ENCODE measurements around the gene PRKG1. TPM values are rescaled to one million over a fixed set of nuclear protein-coding genes. Genes with fewer than 3 reads are reported as not detected.

Gene PRKG1
- polyA plus RNA-seq, 4 donors = 12.7 to 21.2 (median 15.0) TPM

DNA sequence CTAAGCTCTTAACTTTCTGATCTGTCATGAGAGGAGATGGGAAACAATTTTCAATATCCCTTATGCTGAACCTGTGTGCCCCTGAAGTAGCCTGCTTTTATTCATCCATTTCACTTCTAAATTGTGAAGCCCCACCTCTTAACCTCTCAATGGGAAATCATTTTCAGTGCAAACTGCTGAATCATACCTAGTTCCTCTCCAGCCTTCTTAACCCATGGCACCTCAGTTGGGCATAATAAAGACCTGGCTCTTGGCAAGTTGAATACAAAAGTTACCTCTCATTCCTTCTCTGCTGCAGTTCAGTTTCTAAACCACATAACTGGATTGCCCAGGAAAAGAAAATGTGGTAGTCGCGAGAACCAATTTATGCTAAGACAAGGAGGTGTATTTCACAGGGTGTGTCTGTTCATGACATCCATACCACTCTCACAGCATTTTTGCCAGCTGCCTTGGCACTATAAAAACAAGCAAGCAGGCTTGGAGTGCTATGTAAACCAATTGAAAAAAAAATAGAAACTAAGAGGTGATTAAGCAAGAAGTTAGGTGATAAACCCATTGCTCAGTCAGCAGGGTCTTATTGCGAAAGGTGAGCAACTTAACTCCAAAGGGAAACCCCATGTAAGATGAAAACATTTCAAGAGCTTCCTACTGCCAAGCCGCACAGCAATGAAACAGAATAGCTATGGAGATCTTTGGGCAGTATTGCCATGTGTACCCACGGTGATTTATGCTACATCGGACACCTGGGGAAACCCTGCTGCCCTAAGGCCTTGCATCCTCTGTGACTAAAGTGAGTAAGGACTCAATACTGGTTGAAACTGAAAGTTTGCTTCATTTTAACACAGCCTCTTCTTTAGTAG, 1182.8 kb downstream of the PRKG1 start:
- DNase-seq (ENCODE audit: low read depth in 4 of 4, low spot score in 3 of 4) = no peak

DNA sequence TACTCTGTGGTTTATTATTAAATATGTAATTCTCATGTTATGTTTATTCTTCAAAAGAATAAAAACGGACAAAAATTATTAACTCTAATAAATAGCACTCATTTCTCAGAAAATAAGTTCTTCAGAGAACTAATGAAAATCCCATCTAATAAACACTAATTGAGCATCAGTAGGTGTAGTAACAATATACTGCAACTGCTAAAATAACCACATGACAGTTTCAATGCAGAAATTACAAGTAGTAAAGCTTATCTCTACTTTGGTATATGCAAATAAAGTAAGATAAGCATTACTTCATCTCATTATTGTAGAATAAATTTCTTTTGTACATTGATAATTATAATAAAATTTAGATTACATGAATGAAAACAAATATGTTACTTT, 1183.4 kb downstream of the PRKG1 start:
- DNase-seq (ENCODE audit: low read depth in 4 of 4, low spot score in 3 of 4) = no peak

DNA sequence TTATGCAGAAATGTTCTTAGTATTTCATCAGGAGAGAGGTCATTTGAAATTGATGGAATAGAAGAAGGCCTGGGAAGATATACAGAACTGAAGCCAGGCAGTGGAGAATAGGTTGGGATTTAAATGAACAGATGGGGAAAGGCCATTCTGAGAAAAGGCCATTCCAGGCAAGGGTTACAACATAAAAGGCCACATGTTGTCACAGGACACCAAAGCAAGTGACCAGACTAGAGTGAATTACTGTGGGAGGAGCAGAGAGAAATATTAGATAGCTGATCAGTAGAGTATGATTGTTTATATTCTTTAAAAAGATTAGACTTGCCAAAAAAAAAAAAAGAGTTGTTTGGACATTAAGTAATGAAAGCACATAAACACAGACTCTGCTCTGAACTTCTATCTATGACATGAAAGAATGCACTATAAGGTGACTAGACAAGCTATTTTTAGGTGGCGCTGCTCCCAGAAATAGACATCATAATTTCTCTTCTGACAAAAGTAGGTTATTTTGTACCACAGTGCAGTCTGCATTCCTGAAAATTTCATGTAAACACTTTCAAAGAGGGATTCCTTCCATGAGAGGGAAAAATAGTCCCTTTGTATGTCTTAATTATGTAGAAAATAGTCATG, 1184.6 kb downstream of the PRKG1 start:
- DNase-seq (ENCODE audit: low read depth in 4 of 4, low spot score in 3 of 4) = no peak

GRCh38 chr10:52259426-52259812, 1185.1 kb downstream of the PRKG1 start:
- no peak for DNase-seq (ENCODE audit: low read depth in 4 of 4, low spot score in 3 of 4)

- no peak for DNase-seq (ENCODE audit: low read depth in 4 of 4, low spot score in 3 of 4)
Measured at GRCh38 chr10:52261362-52261761, 1187.1 kb downstream of the PRKG1 start.

- no peak for DNase-seq (ENCODE audit: low read depth in 4 of 4, low spot score in 3 of 4)
Measured at GRCh38 chr10:52265131-52265926, 1191.0 kb downstream of the PRKG1 start.

- DNase-seq (ENCODE audit: low read depth in 4 of 4, low spot score in 3 of 4) = no peak
Measured at GRCh38 chr10:52266858-52267257, 1192.6 kb downstream of the PRKG1 start.

GRCh38 chr10:52268790-52269189, 1194.5 kb downstream of the PRKG1 start:
- no peak for DNase-seq (ENCODE audit: low read depth in 4 of 4, low spot score in 3 of 4)

DNA sequence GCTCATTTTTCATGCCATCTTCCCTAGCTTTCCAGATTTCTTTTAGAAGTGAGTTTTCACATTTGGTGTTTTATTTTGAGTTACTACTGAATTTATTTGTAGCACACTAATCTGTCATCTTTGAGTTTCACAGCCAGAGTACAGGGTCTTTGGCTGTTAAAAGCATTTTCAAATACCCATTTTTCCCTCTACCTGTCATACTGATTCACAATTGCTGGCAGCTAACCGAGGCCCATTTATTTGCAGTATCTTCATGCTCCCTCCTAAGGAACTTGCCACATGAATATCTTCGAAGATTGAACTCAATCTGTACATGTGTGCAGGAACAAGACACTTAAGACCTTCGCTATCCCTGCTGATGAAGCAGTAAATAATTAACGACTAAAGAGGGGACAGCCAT, 1194.9 kb downstream of the PRKG1 start:
- DNase-seq (ENCODE audit: low read depth in 4 of 4, low spot score in 3 of 4) = no peak

DNA sequence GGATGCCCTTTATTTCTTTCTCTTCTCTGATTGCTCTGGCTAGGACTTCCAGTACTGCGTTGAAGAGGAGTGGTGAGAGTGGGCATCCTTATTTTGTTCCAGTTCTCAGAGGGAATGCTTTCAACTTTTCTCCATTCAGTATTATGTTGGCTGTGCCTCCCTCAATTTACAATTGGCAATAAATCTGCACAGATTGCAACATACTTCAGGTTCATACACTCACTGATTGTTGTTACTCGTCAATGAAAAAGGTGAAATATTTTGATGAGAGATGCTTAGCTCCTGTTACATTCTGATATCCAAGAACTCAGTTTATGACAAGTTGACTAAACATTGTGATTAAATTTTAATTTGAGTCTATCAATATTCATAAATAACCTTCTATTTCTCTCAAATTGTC, 1201.9 kb downstream of the PRKG1 start:
- no peak for DNase-seq (ENCODE audit: low read depth in 4 of 4, low spot score in 3 of 4)

DNA sequence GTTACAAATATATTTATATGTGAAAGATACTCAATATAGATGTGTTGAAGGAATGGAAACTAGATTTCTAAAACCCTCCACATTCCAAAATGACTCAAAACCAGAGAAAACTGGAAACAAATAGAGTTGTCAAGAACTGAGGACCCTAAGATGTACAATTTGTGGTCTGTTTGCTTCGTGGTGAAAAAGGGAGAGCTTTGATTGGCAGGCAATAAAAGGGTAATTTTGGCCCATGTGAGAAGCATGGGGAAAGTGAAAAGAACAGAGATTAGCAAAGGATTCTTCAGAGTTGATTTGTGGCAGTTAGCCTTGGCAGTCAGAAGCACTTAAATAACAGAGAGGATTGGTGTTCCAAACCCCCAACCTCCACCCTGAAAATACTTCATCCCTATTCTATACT, 1202.7 kb downstream of the PRKG1 start:
- no peak for DNase-seq (ENCODE audit: low read depth in 4 of 4, low spot score in 3 of 4)

- DNase-seq (ENCODE audit: low read depth in 4 of 4, low spot score in 3 of 4) = no peak
Measured at GRCh38 chr10:52279546-52279945, 1205.3 kb downstream of the PRKG1 start.

DNA sequence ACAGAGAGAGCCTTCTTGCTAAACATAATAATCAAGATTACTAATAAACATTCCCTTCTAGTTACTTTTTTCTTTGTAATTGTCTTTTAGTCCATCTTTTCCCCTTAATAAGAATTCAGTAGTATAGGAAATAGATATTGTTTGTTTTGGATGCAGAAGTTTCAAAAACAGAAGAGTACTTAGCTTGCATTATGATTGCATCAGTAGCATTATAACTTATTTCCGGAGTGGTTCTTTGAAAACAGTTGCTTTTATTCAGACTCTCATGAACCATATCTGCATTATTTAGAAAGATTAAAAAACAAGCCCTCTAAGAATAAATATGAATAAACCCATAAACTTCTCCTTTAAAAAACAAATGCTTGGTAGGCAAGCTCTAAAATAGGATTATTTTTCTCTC, 1205.8 kb downstream of the PRKG1 start:
- no peak for DNase-seq (ENCODE audit: low read depth in 4 of 4, low spot score in 3 of 4)

GRCh38 chr10:52283174-52283573, 1208.9 kb downstream of the PRKG1 start:
- no peak for DNase-seq (ENCODE audit: low read depth in 4 of 4, low spot score in 3 of 4)

- no peak for DNase-seq (ENCODE audit: low read depth in 4 of 4, low spot score in 3 of 4)
Measured at GRCh38 chr10:52284416-52285013, 1210.2 kb downstream of the PRKG1 start.

DNA sequence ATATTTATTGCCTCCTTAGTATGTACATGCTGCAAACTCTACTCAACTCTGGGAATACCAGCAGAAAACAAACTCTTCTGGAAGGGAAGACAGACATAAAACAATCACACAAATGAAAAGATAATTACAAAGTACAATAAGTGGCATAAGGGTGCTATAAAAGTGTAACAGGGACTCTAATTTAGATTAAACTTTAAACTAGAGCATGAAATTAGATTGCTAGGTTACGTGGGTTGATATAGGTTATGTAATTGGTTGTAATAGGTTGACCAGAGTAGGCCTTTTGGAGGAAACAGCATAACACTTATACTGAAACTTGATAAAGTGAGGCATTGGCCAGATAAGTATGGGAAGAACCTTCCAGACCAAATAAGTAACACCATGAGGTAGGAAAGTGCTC, 1213.6 kb downstream of the PRKG1 start:
- no peak for DNase-seq (ENCODE audit: low read depth in 4 of 4, low spot score in 3 of 4)

GRCh38 chr10:52297747-52298146, 1223.5 kb downstream of the PRKG1 start:
- DNase-seq (ENCODE audit: low read depth in 4 of 4, low spot score in 3 of 4) = no peak

DNA sequence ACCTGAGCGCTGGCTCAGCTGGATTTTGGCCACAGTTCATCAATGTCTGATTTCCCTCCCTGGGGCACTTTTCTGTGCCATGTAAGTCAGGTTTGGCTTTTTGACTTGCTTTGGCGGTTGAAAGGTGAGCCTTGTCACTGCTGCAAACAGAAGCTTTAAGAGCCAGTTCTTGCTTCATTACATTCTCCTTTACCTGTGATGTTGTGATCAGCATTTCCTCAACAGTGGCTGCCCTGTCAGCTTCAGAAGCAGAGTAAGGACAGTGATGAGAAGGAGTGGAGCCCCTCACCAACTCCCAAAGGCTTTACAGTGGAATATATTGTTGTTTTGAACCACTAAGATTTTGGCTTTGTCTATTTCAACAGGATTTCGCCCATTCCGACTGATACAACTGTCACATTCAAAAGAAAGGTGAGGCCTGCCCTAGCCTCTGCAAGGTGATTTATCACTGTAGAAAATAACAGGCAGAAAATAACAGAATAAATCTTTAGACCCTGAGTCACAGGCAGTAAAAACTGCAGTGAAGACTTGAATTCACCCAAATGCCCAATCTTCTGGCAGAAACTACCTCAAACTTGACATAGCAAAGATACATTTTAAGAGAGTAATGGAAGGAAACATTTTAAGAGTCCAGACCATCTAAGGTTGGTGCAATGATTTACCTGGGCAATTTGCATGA, 1226.5 kb downstream of the PRKG1 start:
- no peak for DNase-seq (ENCODE audit: low read depth in 4 of 4, low spot score in 3 of 4)

DNA sequence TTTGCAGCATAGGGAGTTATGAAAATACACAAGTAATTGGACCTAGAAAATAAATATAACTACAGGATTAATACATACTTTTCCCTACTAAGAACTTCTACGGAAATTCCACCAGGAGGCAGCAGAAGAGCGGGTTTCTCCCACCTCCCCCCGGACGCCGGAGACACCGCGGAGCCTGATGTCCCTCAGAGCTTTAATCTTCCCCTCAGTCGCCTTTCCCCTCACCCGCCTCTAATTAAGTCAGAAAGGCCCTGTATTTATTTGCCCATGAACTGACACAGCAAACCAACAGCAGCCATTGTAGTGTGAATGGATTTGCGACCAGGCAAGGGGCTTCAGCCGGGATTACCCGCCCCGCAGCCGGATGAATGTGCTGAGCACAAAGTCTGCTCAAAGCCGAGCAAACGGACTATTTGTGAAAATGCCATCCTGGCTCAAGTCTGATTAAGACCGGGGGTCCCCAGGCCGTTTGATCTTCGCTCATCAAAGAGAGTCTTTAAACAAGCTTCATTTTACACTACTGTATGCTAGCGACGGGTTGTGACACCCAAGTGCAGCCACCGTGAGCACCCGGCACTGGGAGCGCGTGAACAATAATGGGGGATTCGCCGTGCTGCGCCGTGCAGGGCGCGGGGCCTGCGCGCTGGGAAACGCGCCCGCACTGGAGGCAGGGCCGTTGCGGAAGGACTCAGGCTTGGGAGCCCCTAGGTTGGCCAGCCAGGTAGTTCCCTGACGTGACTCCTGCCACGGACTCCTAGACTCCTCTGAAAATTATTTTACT, 1234.2 kb downstream of the PRKG1 start:
- DNase-seq (ENCODE audit: low read depth in 4 of 4, low spot score in 3 of 4) = peak in 3 of 4 donors; percentile 60 to 68 (median 64)

GRCh38 chr10:52312942-52313255, 1238.6 kb downstream of the PRKG1 start:
- DNase-seq (ENCODE audit: low read depth in 4 of 4, low spot score in 3 of 4) = no peak
